K562 (cell line): ENCODE measurements around the gene C1orf116. TPM values are rescaled to one million over a fixed set of nuclear protein-coding genes. Genes with fewer than 3 reads are reported as not detected.
A peak's percentile ranks its signal among the peaks of the same experiment; 100 is the strongest.

Experiments
- CHD2 ChIP-seq: IDR thresholded peaks from 2 replicates; pipeline ENCODE4 v1.6.1; 2011; ENCODE audit warnings: low read depth, low read length
- CREM ChIP-seq: IDR thresholded peaks from 2 replicates; pipeline ENCODE4 v1.6.1; 2014; ENCODE audit warnings: antibody characterized with exemption, low read depth
- ESRRA ChIP-seq: fragments of 450-650 bp; IDR thresholded peaks from 2 replicates; pipeline ENCODE4 v1.6.1; 2014; ENCODE audit warnings: low read depth, mild to moderate bottlenecking, moderate library complexity, borderline replicate concordance
- MAFG ChIP-seq: fragments of 450-650 bp; conservative IDR thresholded peaks from 2 replicates; pipeline ENCODE4 v1.6.1; 2016; ENCODE audit warnings: missing genetic modification characterization, missing compliant biosample characterization
- MTA2 ChIP-seq: fragments of 450-650 bp; IDR thresholded peaks from 2 replicates; pipeline ENCODE4 v1.6.1; 2016; ENCODE audit warnings: low read depth
- MTF1 ChIP-seq: fragments of 250-450 bp; sonication (Bioruptor Pico); IDR thresholded peaks from 2 replicates; pipeline ENCODE4 v1.9.0; 2021; ENCODE audit warnings: moderate library complexity, mild to moderate bottlenecking, inconsistent platforms, borderline replicate concordance
- NR1H2 ChIP-seq: sonication (generic); formaldehyde crosslinking; IDR thresholded peaks from 2 replicates; pipeline ENCODE4 v1.4.0; 2020; ENCODE audit warnings: mild to moderate bottlenecking, missing genetic modification reagents
- NUFIP1 ChIP-seq: fragments of 450-650 bp; IDR thresholded peaks from 2 replicates; pipeline ENCODE4 v1.6.1; 2018; ENCODE audit not compliant: partially characterized antibody
- POU5F1 ChIP-seq: fragments of 150-350 bp; IDR thresholded peaks from 2 replicates; pipeline ENCODE4 v1.6.1; 2014; ENCODE audit warnings: borderline replicate concordance, low read length, low read depth, mild to moderate bottlenecking; ENCODE audit not compliant: partially characterized antibody
- SRSF7 ChIP-seq: fragments of 200-400 bp; formaldehyde crosslinking; optimal IDR thresholded peaks from 2 replicates; pipeline ENCODE3; 2017; ENCODE audit warnings: mild to moderate bottlenecking, low read depth, low read length
- TFAM ChIP-seq: fragments of 250-450 bp; sonication (Bioruptor Pico); conservative IDR thresholded peaks from 2 replicates; pipeline ENCODE4 v1.5.0; 2021; ENCODE audit warnings: mild to moderate bottlenecking, moderate library complexity
- ZFPM2 ChIP-seq: fragments of 250-450 bp; sonication (Bioruptor Pico); IDR thresholded peaks from 2 replicates; pipeline ENCODE4 v1.5.1; 2022; ENCODE audit warnings: mild to moderate bottlenecking
- ZNF124 ChIP-seq: sonication (generic); formaldehyde crosslinking; IDR thresholded peaks from 2 replicates; pipeline ENCODE4 v1.8.1; 2022; ENCODE audit warnings: missing genetic modification reagents
- ZNF695 ChIP-seq: fragments of 450-650 bp; formaldehyde crosslinking; IDR thresholded peaks from 2 replicates; pipeline ENCODE4 v1.4.0; 2020; ENCODE audit warnings: mild to moderate bottlenecking, moderate library complexity
- polyA plus RNA-seq, 8 experiments: library from polyadenylated mRNA; depleted of rRNA in 4 of 8; stranded (reverse) in 5 of 8; unstranded in 3 of 8; fragments of >200 nt; fragmentation: Nextera tagmentation in 2 of 8; fragmentation: Illumina TruSeq in 1 of 8; extraction: Ambion mirVana in 2 of 8; extraction: Trizol in 1 of 8; gene quantifications; 2 replicates each; pipeline versions ENCODE4 v1.2.1 to v1.2.3, GENCODE V29; 2011 to 2014; ENCODE audit warnings: inconsistent platforms in 1 of 8, missing spikeins in 1 of 8
- total RNA-seq, 7 experiments: library from RNA; depleted of rRNA in 6 of 7; stranded (reverse); fragments of >200 nt in 6 of 7; fragmentation: Illumina TruSeq in 2 of 7; extraction: Trizol in 2 of 7; gene quantifications; 2 replicates each; pipeline versions ENCODE4 v1.2.1 to v1.2.3, GENCODE V29; 2011 to 2021; ENCODE audit warnings: low replicate concordance in 1 of 7
- TF ChIP-seq, protein P1 (sequence below): fragments of 250-450 bp; sonication (Bioruptor Pico); IDR thresholded peaks from 2 replicates; pipeline ENCODE4 v1.9.0; 2021; ENCODE audit warnings: mild to moderate bottlenecking
- TF ChIP-seq, protein P2 (sequence below): fragments of 450-650 bp; IDR thresholded peaks from 2 replicates; pipeline ENCODE4 v1.6.1; 2018; ENCODE audit not compliant: partially characterized antibody
- TF ChIP-seq, protein P3 (sequence below): fragments of 250-450 bp; sonication (Bioruptor Pico); IDR thresholded peaks from 2 replicates; pipeline ENCODE4 v1.5.0; 2020; ENCODE audit warnings: mild to moderate bottlenecking, borderline replicate concordance
- TF ChIP-seq, protein P4 (sequence below): fragments of 450-650 bp; IDR thresholded peaks from 2 replicates; pipeline ENCODE4 v1.6.1; 2016; ENCODE audit warnings: borderline replicate concordance
- TF ChIP-seq, protein P5 (sequence below): fragments of 250-450 bp; sonication (Bioruptor Pico); IDR thresholded peaks from 2 replicates; pipeline ENCODE4 v1.8.0; 2021; ENCODE audit warnings: borderline replicate concordance, mild to moderate bottlenecking, moderate library complexity; ENCODE audit not compliant: poor library complexity, severe bottlenecking

C1orf116 gene
- total and polyA plus RNA-seq, 9 of the 15 experiments (the other 6 are each of a cell fraction or from before 2014, with no cell fraction given), result 0.62 to 3.0 (median 0.95) TPM

DNA sequence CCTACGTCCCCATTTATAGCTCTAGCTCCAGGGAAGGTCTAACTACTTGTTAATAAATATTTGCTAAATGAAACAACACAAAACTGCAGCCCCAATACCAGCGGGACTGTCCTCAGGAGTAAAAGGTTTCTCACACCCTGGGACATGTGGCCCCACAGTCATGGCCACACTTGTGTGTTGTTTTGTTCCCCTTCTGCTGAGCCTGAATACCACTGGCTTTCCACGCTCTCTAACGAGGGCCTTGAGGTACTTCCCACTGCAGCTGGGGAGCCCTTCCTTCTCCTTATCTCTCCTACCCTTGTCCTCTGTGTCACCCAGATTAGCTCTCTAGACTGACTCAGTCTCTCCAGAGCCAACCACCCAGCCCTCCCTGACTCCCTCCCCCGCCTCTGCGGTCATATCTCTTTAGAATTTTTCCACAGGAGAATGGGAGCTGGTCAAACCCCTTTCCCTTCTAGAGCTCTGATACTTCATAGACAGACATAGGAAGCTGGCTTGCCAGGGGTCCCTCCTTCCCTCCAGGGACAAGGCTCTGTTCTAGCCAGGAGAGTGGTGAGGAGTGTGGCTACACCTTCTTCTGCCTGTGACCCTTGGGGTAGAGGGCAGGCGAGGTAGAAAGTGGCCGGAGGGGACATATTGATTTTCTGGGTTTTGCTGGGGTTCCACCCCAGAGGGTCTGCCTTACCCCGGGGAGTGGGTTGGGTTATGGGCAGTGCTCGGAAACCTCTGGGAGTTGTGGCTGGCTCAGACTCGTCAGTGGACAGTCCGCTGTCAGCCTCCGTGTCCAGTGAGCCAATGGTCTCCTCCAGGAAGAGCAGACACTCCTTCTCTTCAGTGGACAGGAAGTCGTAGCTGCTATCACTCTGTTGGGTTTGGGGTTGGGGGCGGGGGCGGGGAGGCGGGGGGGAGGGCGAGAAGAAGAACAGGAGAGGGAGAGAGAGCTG is 8.1 kb downstream of the C1orf116 start (continued):
- TF ChIP-seq, protein P1, sequence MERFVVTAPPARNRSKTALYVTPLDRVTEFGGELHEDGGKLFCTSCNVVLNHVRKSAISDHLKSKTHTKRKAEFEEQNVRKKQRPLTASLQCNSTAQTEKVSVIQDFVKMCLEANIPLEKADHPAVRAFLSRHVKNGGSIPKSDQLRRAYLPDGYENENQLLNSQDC (CRISPR knock-in tag), result no peak
- TF ChIP-seq TFAM (CRISPR knock-in tag) (no peak), ZNF124 (CRISPR knock-in tag) (no peak), SRSF7 (no peak), MTF1 (CRISPR knock-in tag) (peak; percentile 94), MAFG (tag) (peak; percentile 70), NUFIP1 (peak; percentile 97), NR1H2 (CRISPR knock-in tag) (no peak), CHD2 (peak; percentile 34), ZNF695 (CRISPR knock-in tag) (peak; percentile 92), POU5F1 (no peak), ZFPM2 (CRISPR knock-in tag) (peak; percentile 84; the same call in 1 of the 2 replicates), MTA2 (peak; percentile 100), ESRRA (peak; percentile 97), CREM (peak; percentile 87)
- TF ChIP-seq, protein P2, sequence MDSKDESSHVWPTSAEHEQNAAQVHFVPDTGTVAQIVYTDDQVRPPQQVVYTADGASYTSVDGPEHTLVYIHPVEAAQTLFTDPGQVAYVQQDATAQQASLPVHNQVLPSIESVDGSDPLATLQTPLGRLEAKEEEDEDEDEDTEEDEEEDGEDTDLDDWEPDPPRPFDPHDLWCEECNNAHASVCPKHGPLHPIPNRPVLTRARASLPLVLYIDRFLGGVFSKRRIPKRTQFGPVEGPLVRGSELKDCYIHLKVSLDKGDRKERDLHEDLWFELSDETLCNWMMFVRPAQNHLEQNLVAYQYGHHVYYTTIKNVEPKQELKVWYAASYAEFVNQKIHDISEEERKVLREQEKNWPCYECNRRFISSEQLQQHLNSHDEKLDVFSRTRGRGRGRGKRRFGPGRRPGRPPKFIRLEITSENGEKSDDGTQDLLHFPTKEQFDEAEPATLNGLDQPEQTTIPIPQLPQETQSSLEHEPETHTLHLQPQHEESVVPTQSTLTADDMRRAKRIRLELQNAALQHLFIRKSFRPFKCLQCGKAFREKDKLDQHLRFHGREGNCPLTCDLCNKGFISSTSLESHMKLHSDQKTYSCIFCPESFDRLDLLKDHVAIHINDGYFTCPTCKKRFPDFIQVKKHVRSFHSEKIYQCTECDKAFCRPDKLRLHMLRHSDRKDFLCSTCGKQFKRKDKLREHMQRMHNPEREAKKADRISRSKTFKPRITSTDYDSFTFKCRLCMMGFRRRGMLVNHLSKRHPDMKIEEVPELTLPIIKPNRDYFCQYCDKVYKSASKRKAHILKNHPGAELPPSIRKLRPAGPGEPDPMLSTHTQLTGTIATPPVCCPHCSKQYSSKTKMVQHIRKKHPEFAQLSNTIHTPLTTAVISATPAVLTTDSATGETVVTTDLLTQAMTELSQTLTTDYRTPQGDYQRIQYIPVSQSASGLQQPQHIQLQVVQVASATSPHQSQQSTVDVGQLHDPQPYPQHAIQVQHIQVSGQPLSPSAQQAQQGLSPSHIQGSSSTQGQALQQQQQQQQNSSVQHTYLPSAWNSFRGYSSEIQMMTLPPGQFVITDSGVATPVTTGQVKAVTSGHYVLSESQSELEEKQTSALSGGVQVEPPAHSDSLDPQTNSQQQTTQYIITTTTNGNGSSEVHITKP, result peak; percentile 86
- TF ChIP-seq, protein P3, sequence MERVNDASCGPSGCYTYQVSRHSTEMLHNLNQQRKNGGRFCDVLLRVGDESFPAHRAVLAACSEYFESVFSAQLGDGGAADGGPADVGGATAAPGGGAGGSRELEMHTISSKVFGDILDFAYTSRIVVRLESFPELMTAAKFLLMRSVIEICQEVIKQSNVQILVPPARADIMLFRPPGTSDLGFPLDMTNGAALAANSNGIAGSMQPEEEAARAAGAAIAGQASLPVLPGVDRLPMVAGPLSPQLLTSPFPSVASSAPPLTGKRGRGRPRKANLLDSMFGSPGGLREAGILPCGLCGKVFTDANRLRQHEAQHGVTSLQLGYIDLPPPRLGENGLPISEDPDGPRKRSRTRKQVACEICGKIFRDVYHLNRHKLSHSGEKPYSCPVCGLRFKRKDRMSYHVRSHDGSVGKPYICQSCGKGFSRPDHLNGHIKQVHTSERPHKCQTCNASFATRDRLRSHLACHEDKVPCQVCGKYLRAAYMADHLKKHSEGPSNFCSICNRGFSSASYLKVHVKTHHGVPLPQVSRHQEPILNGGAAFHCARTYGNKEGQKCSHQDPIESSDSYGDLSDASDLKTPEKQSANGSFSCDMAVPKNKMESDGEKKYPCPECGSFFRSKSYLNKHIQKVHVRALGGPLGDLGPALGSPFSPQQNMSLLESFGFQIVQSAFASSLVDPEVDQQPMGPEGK (CRISPR knock-in tag), result peak; percentile 96
- TF ChIP-seq, protein P4, sequence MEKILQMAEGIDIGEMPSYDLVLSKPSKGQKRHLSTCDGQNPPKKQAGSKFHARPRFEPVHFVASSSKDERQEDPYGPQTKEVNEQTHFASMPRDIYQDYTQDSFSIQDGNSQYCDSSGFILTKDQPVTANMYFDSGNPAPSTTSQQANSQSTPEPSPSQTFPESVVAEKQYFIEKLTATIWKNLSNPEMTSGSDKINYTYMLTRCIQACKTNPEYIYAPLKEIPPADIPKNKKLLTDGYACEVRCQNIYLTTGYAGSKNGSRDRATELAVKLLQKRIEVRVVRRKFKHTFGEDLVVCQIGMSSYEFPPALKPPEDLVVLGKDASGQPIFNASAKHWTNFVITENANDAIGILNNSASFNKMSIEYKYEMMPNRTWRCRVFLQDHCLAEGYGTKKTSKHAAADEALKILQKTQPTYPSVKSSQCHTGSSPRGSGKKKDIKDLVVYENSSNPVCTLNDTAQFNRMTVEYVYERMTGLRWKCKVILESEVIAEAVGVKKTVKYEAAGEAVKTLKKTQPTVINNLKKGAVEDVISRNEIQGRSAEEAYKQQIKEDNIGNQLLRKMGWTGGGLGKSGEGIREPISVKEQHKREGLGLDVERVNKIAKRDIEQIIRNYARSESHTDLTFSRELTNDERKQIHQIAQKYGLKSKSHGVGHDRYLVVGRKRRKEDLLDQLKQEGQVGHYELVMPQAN, result peak; percentile 13; the same call in 1 of the 2 replicates
- TF ChIP-seq, protein P5, sequence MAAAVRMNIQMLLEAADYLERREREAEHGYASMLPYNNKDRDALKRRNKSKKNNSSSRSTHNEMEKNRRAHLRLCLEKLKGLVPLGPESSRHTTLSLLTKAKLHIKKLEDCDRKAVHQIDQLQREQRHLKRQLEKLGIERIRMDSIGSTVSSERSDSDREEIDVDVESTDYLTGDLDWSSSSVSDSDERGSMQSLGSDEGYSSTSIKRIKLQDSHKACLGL (CRISPR knock-in tag), result peak; percentile 87
